ENCODE results near the gene WSB1.
"Not testable (repeated sequence)": the region's sequence is repeated elsewhere in the genome, so short reads cannot be mapped to it uniquely, and the experiment has no call there.

Gene WSB1

DNA sequence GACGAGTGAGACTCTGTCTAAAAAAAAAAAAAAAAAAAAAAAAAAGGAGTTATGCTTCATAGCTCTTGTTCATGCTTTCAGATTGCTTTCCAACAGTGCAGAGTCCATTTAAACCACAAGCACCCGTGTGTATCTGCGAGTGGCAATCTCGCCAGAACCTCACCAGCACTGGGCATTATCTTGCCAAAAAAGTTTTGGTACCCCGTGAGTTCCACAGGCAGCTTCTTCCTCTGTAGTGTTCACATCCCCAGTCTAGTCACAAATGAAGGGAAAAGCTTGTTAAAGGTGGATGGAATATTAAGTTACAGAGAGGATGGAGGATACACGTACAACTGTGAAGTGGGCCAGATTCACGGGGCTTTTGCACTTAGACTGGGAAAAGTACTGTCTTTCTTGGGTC is 33.5 kb downstream of the WSB1 start:
- TF ChIP-seq CTCF (IDR thresholded peaks at IDR 0.05; ENCODE audit: low read length), result no peak
- no peaks in the 10 kb centered on the region for H3K27me3 ChIP-seq (ENCODE audit: insufficient read depth, low read length)
- no peaks in the 10 kb centered on the region for H3K36me3 ChIP-seq (ENCODE audit: insufficient read depth, low read length)
- no peaks in the 10 kb centered on the region for H3K79me2 ChIP-seq (ENCODE audit: insufficient read depth, low read length)
- no peak overlapping the region for H3K27ac ChIP-seq (ENCODE audit: low read depth, low read length, poor library complexity, severe bottlenecking)
- H3F3A ChIP-seq (ENCODE audit: insufficient read depth, low read length), result no peaks in the 10 kb centered on the region
- no peak overlapping the region for H2AFZ ChIP-seq (ENCODE audit: low read length)
- no peaks in the 10 kb centered on the region for H3K9me3 ChIP-seq (ENCODE audit: low read length)
- no peak overlapping the region for H3K4me2 ChIP-seq (ENCODE audit: low read length)
- no peak overlapping the region for H3K4me3 ChIP-seq (ENCODE audit: low read depth, low read length, poor library complexity, severe bottlenecking)
- no peaks in the 10 kb centered on the region for H3K9me2 ChIP-seq (ENCODE audit: low read depth, low read length)
- no peaks in the 10 kb centered on the region for H4K20me1 ChIP-seq (ENCODE audit: insufficient read depth, low read length)
- no peak overlapping the region for H3K9ac ChIP-seq (ENCODE audit: low read length)
- H3K4me1 ChIP-seq (ENCODE audit: insufficient read depth, low read length, severe bottlenecking), result peaks cover 12% of the 10 kb centered on the region

DNA sequence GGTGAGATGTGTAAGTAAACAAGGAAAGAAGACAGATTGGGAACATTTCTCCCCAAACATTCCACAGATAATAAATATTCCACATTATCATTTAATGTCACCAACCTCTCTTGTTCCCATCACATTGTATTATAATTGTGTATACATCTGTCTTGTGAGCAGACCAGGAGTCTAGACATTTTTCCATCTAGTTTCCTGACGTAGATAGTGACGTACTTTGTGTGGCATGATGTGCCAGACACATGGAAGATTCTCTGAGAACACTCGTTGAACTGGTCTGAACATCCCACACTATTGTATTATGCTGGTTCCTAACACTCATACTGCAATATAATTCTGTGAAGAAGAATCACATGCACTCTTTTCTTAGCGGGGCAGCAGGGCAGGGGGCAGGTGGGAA is 34.0 kb downstream of the WSB1 start:
- H3K9me2 ChIP-seq (ENCODE audit: low read depth, low read length), result no peaks in the 10 kb centered on the region
- H3K79me2 ChIP-seq (ENCODE audit: insufficient read depth, low read length), result no peaks in the 10 kb centered on the region
- no peak overlapping the region for H3K9ac ChIP-seq (ENCODE audit: low read length)

GRCh38 chr17:27328686-27329085 is 34.8 kb downstream of the WSB1 start:
- not testable (repeated sequence) for H3K4me2 ChIP-seq (ENCODE audit: low read length); H3K36me3 ChIP-seq (ENCODE audit: insufficient read depth, low read length); H3F3A ChIP-seq (ENCODE audit: insufficient read depth, low read length); H2AFZ ChIP-seq (ENCODE audit: low read length); H3K9me2 ChIP-seq (ENCODE audit: low read depth, low read length); H3K79me2 ChIP-seq (ENCODE audit: insufficient read depth, low read length); H3K9me3 ChIP-seq (ENCODE audit: low read length); H3K4me3 ChIP-seq (ENCODE audit: low read depth, low read length, poor library complexity, severe bottlenecking); H3K27me3 ChIP-seq (ENCODE audit: insufficient read depth, low read length); H4K20me1 ChIP-seq (ENCODE audit: insufficient read depth, low read length); H3K9ac ChIP-seq (ENCODE audit: low read length)
- Histone ChIP-seq H3K4me1 (ENCODE audit: insufficient read depth, low read length, severe bottlenecking) (peaks cover 24% of the 10 kb centered on the region), H3K27ac (ENCODE audit: low read depth, low read length, poor library complexity, severe bottlenecking) (peak overlapping the region; percentile 8)

More for the DNA sequence above, 34.0 kb downstream of the WSB1 start:
- Histone ChIP-seq H3K4me3 (ENCODE audit: low read depth, low read length, poor library complexity, severe bottlenecking) (no peak overlapping the region), H3F3A (ENCODE audit: insufficient read depth, low read length) (no peaks in the 10 kb centered on the region), H3K9me3 (ENCODE audit: low read length) (no peaks in the 10 kb centered on the region), H2AFZ (ENCODE audit: low read length) (no peak overlapping the region), H3K4me2 (ENCODE audit: low read length) (no peak overlapping the region), H4K20me1 (ENCODE audit: insufficient read depth, low read length) (no peaks in the 10 kb centered on the region), H3K4me1 (ENCODE audit: insufficient read depth, low read length, severe bottlenecking) (peaks cover 16% of the 10 kb centered on the region), H3K27me3 (ENCODE audit: insufficient read depth, low read length) (no peaks in the 10 kb centered on the region), H3K27ac (ENCODE audit: low read depth, low read length, poor library complexity, severe bottlenecking) (no peak overlapping the region), H3K36me3 (ENCODE audit: insufficient read depth, low read length) (no peaks in the 10 kb centered on the region)
- no peak for TF ChIP-seq EZH2 (IDR thresholded peaks at IDR 0.05; ENCODE audit: borderline replicate concordance, low read length)
- no peak for TF ChIP-seq CTCF (IDR thresholded peaks at IDR 0.05; ENCODE audit: low read length)

- no peak overlapping the region for H3K4me3 ChIP-seq (ENCODE audit: low read depth, low read length, poor library complexity, severe bottlenecking)
- no peaks in the 10 kb centered on the region for H3K27me3 ChIP-seq (ENCODE audit: insufficient read depth, low read length)
- no peaks in the 10 kb centered on the region for H3K36me3 ChIP-seq (ENCODE audit: insufficient read depth, low read length)
- H3F3A ChIP-seq (ENCODE audit: insufficient read depth, low read length), result no peaks in the 10 kb centered on the region
- peak overlapping the region; percentile 8 for H3K27ac ChIP-seq (ENCODE audit: low read depth, low read length, poor library complexity, severe bottlenecking)
- no peaks in the 10 kb centered on the region for H3K9me2 ChIP-seq (ENCODE audit: low read depth, low read length)
- peaks cover 30% of the 10 kb centered on the region for H3K4me1 ChIP-seq (ENCODE audit: insufficient read depth, low read length, severe bottlenecking)
- H3K4me2 ChIP-seq (ENCODE audit: low read length), result no peak overlapping the region
- H4K20me1 ChIP-seq (ENCODE audit: insufficient read depth, low read length), result no peaks in the 10 kb centered on the region
- no peaks in the 10 kb centered on the region for H3K79me2 ChIP-seq (ENCODE audit: insufficient read depth, low read length)
- no peaks in the 10 kb centered on the region for H3K9me3 ChIP-seq (ENCODE audit: low read length)
- no peak overlapping the region for H3K9ac ChIP-seq (ENCODE audit: low read length)
- H2AFZ ChIP-seq (ENCODE audit: low read length), result no peak overlapping the region
- TF ChIP-seq CTCF (IDR thresholded peaks at IDR 0.05; ENCODE audit: low read length) (no peak), EZH2 (IDR thresholded peaks at IDR 0.05; ENCODE audit: borderline replicate concordance, low read length) (no peak)
Measured at GRCh38 chr17:27329146-27329805, 35.4 kb downstream of the WSB1 start.
